ENCODE data around the gene IL22RA2. TPM values are rescaled to one million over a fixed set of nuclear protein-coding genes. Genes with fewer than 3 reads are reported as not detected.
A peak's percentile ranks its signal among the peaks of the same experiment; 100 is the strongest.

Gene IL22RA2
- total RNA-seq, 1 experiment from 2014 or later: not detected

- no peak for DNase-seq (ENCODE audit: low spot score)
Measured at GRCh38 chr6:137167702-137168377, 5.6 kb downstream of the IL22RA2 start.

GRCh38 chr6:137166247-137167098, 7.0 kb downstream of the IL22RA2 start:
- DNase-seq (ENCODE audit: low spot score): no peak

GRCh38 chr6:137165375-137166246, 7.8 kb downstream of the IL22RA2 start:
- peak; percentile 9 for DNase-seq (ENCODE audit: low spot score)

- no peak for DNase-seq (ENCODE audit: low spot score)
Measured at GRCh38 chr6:137163732-137164318, 9.6 kb downstream of the IL22RA2 start.

GRCh38 chr6:137162692-137163306, 10.6 kb downstream of the IL22RA2 start:
- DNase-seq (ENCODE audit: low spot score): no peak

GRCh38 chr6:137161949-137162348, 11.5 kb downstream of the IL22RA2 start:
- no peak for DNase-seq (ENCODE audit: low spot score)

- DNase-seq (ENCODE audit: low spot score): no peak
Measured at GRCh38 chr6:137160763-137161162, 12.7 kb downstream of the IL22RA2 start.

GRCh38 chr6:137159912-137160311, 13.5 kb downstream of the IL22RA2 start:
- no peak for DNase-seq (ENCODE audit: low spot score)

GRCh38 chr6:137157601-137158000, 15.8 kb downstream of the IL22RA2 start:
- no peak for DNase-seq (ENCODE audit: low spot score)

- no peak for DNase-seq (ENCODE audit: low spot score)
Measured at GRCh38 chr6:137156650-137157049, 16.8 kb downstream of the IL22RA2 start.

- DNase-seq (ENCODE audit: low spot score): peak; percentile 65
Measured at GRCh38 chr6:137155830-137156229, 17.6 kb downstream of the IL22RA2 start.

- no peak for DNase-seq (ENCODE audit: low spot score)
Measured at GRCh38 chr6:137150072-137150471, 23.4 kb downstream of the IL22RA2 start.

GRCh38 chr6:137149035-137149393, 24.4 kb downstream of the IL22RA2 start:
- DNase-seq (ENCODE audit: low spot score): no peak

- no peak for DNase-seq (ENCODE audit: low spot score)
Measured at GRCh38 chr6:137148306-137149034, 25.0 kb downstream of the IL22RA2 start.

- DNase-seq (ENCODE audit: low spot score): no peak
Measured at GRCh38 chr6:137147195-137147594, 26.2 kb downstream of the IL22RA2 start.

- no peak for DNase-seq (ENCODE audit: low spot score)
Measured at GRCh38 chr6:137146206-137146605, 27.2 kb downstream of the IL22RA2 start.

- DNase-seq (ENCODE audit: low spot score): no peak
Measured at GRCh38 chr6:137145421-137145820, 28.0 kb downstream of the IL22RA2 start.

- no peak for DNase-seq (ENCODE audit: low spot score)
Measured at GRCh38 chr6:137136065-137136464, 37.4 kb downstream of the IL22RA2 start.

- DNase-seq (ENCODE audit: low spot score): no peak
Measured at GRCh38 chr6:137134483-137134882, 39.0 kb downstream of the IL22RA2 start.

- DNase-seq (ENCODE audit: low spot score): no peak
Measured at GRCh38 chr6:137133122-137133521, 40.3 kb downstream of the IL22RA2 start.
